Mesendoderm (in vitro differentiated cells): Measurements from ENCODE around the gene PGA4.
"Not testable (repeated sequence)": the region's sequence is repeated elsewhere in the genome, so short reads cannot be mapped to it uniquely, and the experiment has no call there.

Experiments used
- DNase-seq: peaks from one replicate; pipeline ENCODE4 v3.0.0; 2013
- H2AK5ac ChIP-seq: 2 replicates; pipeline ENCODE4 v1.6.1; 2013; ENCODE audit warnings: low read length, inconsistent platforms
- H2BK120ac ChIP-seq: 2 replicates; pipeline ENCODE4 v1.6.1; 2013; ENCODE audit warnings: low read depth, mild to moderate bottlenecking, low read length, moderate library complexity, mixed read lengths
- H2BK15ac ChIP-seq: replicated peaks from 2 replicates; pipeline ENCODE4 v1.6.1; 2013; ENCODE audit warnings: low read depth, mild to moderate bottlenecking, moderate library complexity
- H2BK5ac ChIP-seq: 2 replicates; pipeline ENCODE4 v1.6.1; 2013; ENCODE audit warnings: low read length, inconsistent platforms
- H3K18ac ChIP-seq: 2 replicates; pipeline ENCODE4 v1.6.1; 2013; ENCODE audit warnings: mild to moderate bottlenecking, low read length, mixed read lengths
- H3K23ac ChIP-seq: one replicate; pipeline ENCODE4 v1.6.1; 2013; ENCODE audit warnings: low read length
- H3K27ac ChIP-seq: 2 replicates; pipeline ENCODE4 v1.5.1; 2013; ENCODE audit warnings: low read depth, mild to moderate bottlenecking, inconsistent platforms, low read length, moderate library complexity
- H3K27me3 ChIP-seq: 2 replicates; pipeline ENCODE4 v1.6.1; 2013; ENCODE audit warnings: low read length, control low read depth, mild to moderate bottlenecking, inconsistent platforms; ENCODE audit not compliant: insufficient read depth, poor library complexity
- H3K36me3 ChIP-seq: 2 replicates; pipeline ENCODE4 v1.6.1; 2013; ENCODE audit warnings: low read length, inconsistent platforms; ENCODE audit not compliant: control insufficient read depth, insufficient read depth
- H3K4ac ChIP-seq: one replicate; pipeline ENCODE4 v1.6.1; 2013; ENCODE audit warnings: low read depth, mild to moderate bottlenecking, low read length, moderate library complexity
- H3K4me1 ChIP-seq: 2 replicates; pipeline ENCODE4 v1.6.1; 2013; ENCODE audit warnings: low read depth, low read length, inconsistent platforms; ENCODE audit not compliant: control insufficient read depth
- H3K4me2 ChIP-seq: 2 replicates; pipeline ENCODE4 v1.6.1; 2013; ENCODE audit warnings: low read length
- H3K4me3 ChIP-seq: 2 replicates; pipeline ENCODE4 v1.5.1; 2013; ENCODE audit warnings: mild to moderate bottlenecking, low read length
- H3K56ac ChIP-seq: one replicate; pipeline ENCODE4 v1.6.1; 2013; ENCODE audit warnings: low read length
- H3K79me1 ChIP-seq: 2 replicates; pipeline ENCODE4 v1.6.1; 2013; ENCODE audit warnings: low read length, inconsistent platforms
- H3K79me2 ChIP-seq: 2 replicates; pipeline ENCODE4 v1.6.1; 2013; ENCODE audit warnings: mild to moderate bottlenecking, low read length; ENCODE audit not compliant: control insufficient read depth, insufficient read depth
- H3K9ac ChIP-seq: 2 replicates; pipeline ENCODE4 v1.6.1; 2013; ENCODE audit warnings: low read length, inconsistent platforms
- H4K5ac ChIP-seq: one replicate; pipeline ENCODE4 v1.6.1; 2013; ENCODE audit warnings: low read length
- H4K8ac ChIP-seq: one replicate; pipeline ENCODE4 v1.6.1; 2013; ENCODE audit warnings: low read depth, mild to moderate bottlenecking, control low read depth, low read length, moderate library complexity
- WGBS: extraction: QIAGEN DNeasy Blood & Tissue Kit; methylation state at CpG from one replicate; pipeline ENCODE4 v1.1.7; 2013; ENCODE audit warnings: low lambda C conversion rate, missing lambda C conversion rate; ENCODE audit not compliant: insufficient coverage; ENCODE audit errors: extremely low coverage; 5-methylcytosine and 5-hydroxymethylcytosine counted together

Gene PGA4

GRCh38 chr11:61231585-61231984, 9.4 kb downstream of the PGA4 start:
- not testable (repeated sequence) for H3K9ac ChIP-seq, H3K56ac ChIP-seq, DNase-seq, H2BK15ac ChIP-seq, H4K8ac ChIP-seq, H2AK5ac ChIP-seq, H3K79me1 ChIP-seq, H3K18ac ChIP-seq, H3K23ac ChIP-seq, H3K4ac ChIP-seq, H3K36me3 ChIP-seq, H3K79me2 ChIP-seq, H3K4me3 ChIP-seq, H4K5ac ChIP-seq, H3K4me2 ChIP-seq, H3K4me1 ChIP-seq, H3K27ac ChIP-seq, H3K27me3 ChIP-seq, H2BK120ac ChIP-seq, H2BK5ac ChIP-seq
- no CpG with 5 or more reads among the region's 5 CpGs for WGBS

DNA sequence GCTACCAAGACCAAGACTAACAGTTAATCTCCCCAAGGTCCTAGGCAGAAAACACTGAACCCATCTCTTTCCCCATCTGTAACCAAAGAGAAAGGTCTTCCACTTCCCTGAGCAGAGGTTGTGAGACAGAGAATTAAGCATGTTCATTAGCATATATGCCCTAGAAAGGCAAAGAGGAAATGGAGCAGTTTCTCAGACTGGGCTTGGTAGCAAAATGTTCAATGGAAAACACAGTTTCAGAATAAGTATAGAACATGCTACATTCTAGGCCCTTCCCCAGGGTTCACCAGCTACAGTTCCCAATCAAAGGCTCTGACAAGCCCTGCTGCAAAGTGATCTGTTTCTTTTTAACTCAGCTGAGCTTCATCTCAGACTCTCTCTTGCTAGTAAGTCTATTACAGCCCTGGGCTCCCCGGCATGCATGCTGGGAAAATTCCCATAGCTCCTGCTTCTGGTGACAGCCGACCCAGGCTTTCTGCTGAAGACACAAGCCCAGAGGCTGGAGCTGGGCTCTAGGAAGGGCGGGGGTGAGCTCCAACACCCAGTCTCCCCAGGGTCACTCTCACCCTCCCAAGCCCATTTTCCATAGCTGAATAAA, 10.5 kb downstream of the PGA4 start:
- not testable (repeated sequence) for H4K5ac ChIP-seq, H3K36me3 ChIP-seq, H3K79me2 ChIP-seq, H3K4me1 ChIP-seq, H2BK15ac ChIP-seq, H3K79me1 ChIP-seq, DNase-seq, H3K56ac ChIP-seq, H3K23ac ChIP-seq, H2AK5ac ChIP-seq, H2BK5ac ChIP-seq, H4K8ac ChIP-seq, H3K4me3 ChIP-seq, H2BK120ac ChIP-seq, H3K27ac ChIP-seq, H3K18ac ChIP-seq, H3K4me2 ChIP-seq, H3K9ac ChIP-seq, H3K27me3 ChIP-seq, H3K4ac ChIP-seq
- WGBS, result no CpG with 5 or more reads among the region's 3 CpGs

DNA sequence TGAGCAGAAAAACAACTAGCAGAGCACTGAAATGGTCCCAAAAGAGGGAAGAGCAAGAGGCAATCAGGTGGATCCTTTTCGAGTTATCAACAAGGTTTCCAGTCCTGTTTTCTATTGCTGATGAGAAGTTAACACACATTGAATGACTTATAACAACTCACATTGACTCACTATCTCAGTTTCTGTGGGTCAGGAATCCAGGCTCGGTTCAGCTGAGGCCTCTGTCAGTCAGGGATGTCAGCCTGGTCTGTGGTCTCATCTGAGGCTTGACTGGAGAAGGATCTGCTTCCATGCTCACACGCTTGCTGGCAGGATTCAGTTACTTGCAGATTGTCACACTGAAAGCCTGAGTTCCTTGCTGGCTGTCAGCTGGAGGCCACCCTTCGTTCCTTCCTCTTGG, 15.0 kb downstream of the PGA4 start:
- not testable (repeated sequence) for H3K9ac ChIP-seq, H2BK120ac ChIP-seq, H3K27ac ChIP-seq, DNase-seq, H3K18ac ChIP-seq, H3K4me3 ChIP-seq, H3K79me1 ChIP-seq, H3K56ac ChIP-seq, H3K23ac ChIP-seq, H3K27me3 ChIP-seq, H2BK5ac ChIP-seq, H3K36me3 ChIP-seq, H2AK5ac ChIP-seq, H4K5ac ChIP-seq, H2BK15ac ChIP-seq, H4K8ac ChIP-seq, H3K4ac ChIP-seq, H3K79me2 ChIP-seq, H3K4me1 ChIP-seq, H3K4me2 ChIP-seq
- no CpG with 5 or more reads among the region's 4 CpGs for WGBS

DNA sequence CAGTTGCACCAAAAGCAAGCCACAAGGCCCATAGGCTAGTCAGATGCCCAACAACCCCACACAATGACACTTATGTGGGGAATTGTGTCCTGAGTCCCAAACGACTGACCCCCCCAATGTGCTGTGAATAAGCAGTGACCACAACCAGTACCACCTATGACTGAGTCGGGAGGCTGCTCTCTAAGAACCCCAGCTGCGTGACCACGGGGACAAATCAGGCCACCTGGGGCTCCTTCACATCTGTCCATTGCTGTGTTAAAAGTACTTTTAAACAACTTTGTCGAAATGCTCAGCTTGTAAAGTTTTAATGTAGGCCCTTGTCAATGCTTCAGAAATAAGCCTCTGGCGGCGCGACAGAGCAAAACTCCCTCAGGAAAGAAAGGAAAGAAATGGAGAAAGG, 18.1 kb downstream of the PGA4 start:
- H3K79me2 ChIP-seq, H3K4me2 ChIP-seq, H3K79me1 ChIP-seq, H3K4me3 ChIP-seq, H3K27ac ChIP-seq, H3K36me3 ChIP-seq, H3K9ac ChIP-seq, H3K27me3 ChIP-seq, H2AK5ac ChIP-seq, H3K4me1 ChIP-seq, H4K5ac ChIP-seq, H4K8ac ChIP-seq, H3K56ac ChIP-seq, H3K23ac ChIP-seq, H2BK120ac ChIP-seq, H2BK15ac ChIP-seq, H2BK5ac ChIP-seq, H3K4ac ChIP-seq, H3K18ac ChIP-seq, DNase-seq: not testable (repeated sequence)
- no CpG with 5 or more reads among the region's 8 CpGs for WGBS

DNA sequence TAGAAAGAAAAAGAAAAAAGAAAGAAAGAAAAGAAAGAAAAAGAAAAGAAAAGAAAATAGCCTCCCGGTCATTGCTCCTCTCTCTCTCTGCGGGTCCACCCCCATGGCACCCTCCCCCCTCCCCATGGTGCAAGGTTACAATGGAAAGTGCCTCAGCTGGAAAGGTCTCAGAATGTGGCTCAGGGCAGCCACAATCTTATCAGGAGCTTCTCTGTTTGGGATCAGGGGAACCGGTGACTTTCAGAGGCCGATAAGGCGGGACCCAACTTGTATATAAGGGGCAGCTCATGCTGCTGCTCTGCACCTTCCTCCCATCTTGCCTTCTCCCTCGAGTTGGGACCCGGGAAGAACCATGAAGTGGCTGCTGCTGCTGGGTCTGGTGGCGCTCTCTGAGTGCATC, 18.7 kb downstream of the PGA4 start, which contains the start of gene PGA5:
Gene PGA5, plus strand, starts transcription at position 301 of the 400 bp plus-strand sequence. Its CDS starts 52 bp downstream, at position 353.
- not testable (repeated sequence) for H3K4me1 ChIP-seq, DNase-seq, H3K4ac ChIP-seq, H3K27me3 ChIP-seq, H4K8ac ChIP-seq, H2BK5ac ChIP-seq, H3K9ac ChIP-seq, H3K79me2 ChIP-seq, H3K36me3 ChIP-seq, H3K79me1 ChIP-seq, H2BK15ac ChIP-seq, H3K23ac ChIP-seq, H3K4me2 ChIP-seq, H3K4me3 ChIP-seq, H2BK120ac ChIP-seq, H4K5ac ChIP-seq, H3K27ac ChIP-seq, H2AK5ac ChIP-seq, H3K56ac ChIP-seq, H3K18ac ChIP-seq
- WGBS, result no CpG with 5 or more reads among the region's 8 CpGs

- not testable (repeated sequence) for H3K18ac ChIP-seq, H3K4ac ChIP-seq, H4K8ac ChIP-seq, H3K27ac ChIP-seq, H3K4me1 ChIP-seq, H3K4me3 ChIP-seq, H3K23ac ChIP-seq, H3K9ac ChIP-seq, H3K79me1 ChIP-seq, H3K56ac ChIP-seq, H2BK5ac ChIP-seq, H2BK120ac ChIP-seq, DNase-seq, H3K36me3 ChIP-seq, H2AK5ac ChIP-seq, H2BK15ac ChIP-seq, H4K5ac ChIP-seq, H3K27me3 ChIP-seq, H3K79me2 ChIP-seq, H3K4me2 ChIP-seq
- WGBS, result no CpG with 5 or more reads among the region's 5 CpGs
Measured at GRCh38 chr11:61241526-61241925, 19.4 kb downstream of the PGA4 start.
